GM23338 (cell line): ENCODE data around the gene NANS.

Experiments
- CREB1 ChIP-seq: fragments of 250-450 bp; sonication (Bioruptor Pico); IDR thresholded peaks from 2 replicates; pipeline ENCODE4 v1.5.0; 2020; ENCODE audit warnings: low read depth, mild to moderate bottlenecking, moderate library complexity
- CTCF ChIP-seq, 2 experiments: fragments of 200-600 bp in 1 of 2; sonication (generic) in 1 of 2; conservative IDR thresholded peaks; 2 replicates each; pipeline versions ENCODE4 v1.5.1 to v1.6.1; 2016 to 2017; ENCODE audit warnings: antibody characterized with exemption in 2 of 2, low read depth in 2 of 2, mild to moderate bottlenecking in 2 of 2, moderate library complexity in 1 of 2
- EZH2 ChIP-seq: fragments of 200-600 bp; sonication (generic); IDR thresholded peaks from one replicate; pipeline ENCODE4 v1.8.0; 2017; ENCODE audit warnings: antibody characterized with exemption, mild to moderate bottlenecking, low read depth; ENCODE audit not compliant: unreplicated experiment
- EZH2phosphoT487 ChIP-seq: fragments of 200-600 bp; sonication (generic); IDR thresholded peaks from one replicate; pipeline ENCODE4 v1.8.1; 2018; ENCODE audit warnings: antibody characterized with exemption; ENCODE audit not compliant: unreplicated experiment
- JUNB ChIP-seq: IDR thresholded peaks from one replicate; pipeline ENCODE4 v1.6.1; 2016; ENCODE audit warnings: antibody characterized with exemption; ENCODE audit not compliant: unreplicated experiment
- NANOG ChIP-seq: IDR thresholded peaks from 2 replicates; pipeline ENCODE4 v1.6.1; 2016; ENCODE audit warnings: antibody characterized with exemption, borderline replicate concordance
- POLR2AphosphoS5 ChIP-seq: IDR thresholded peaks from 2 replicates; pipeline ENCODE4 v1.6.1; 2016; ENCODE audit warnings: antibody characterized with exemption, low read depth
- REST ChIP-seq: IDR thresholded peaks from one replicate; pipeline ENCODE4 v1.6.1; 2018; ENCODE audit warnings: antibody characterized with exemption; ENCODE audit not compliant: unreplicated experiment
- ZNF331 ChIP-seq: fragments of 250-450 bp; sonication (Bioruptor Pico); IDR thresholded peaks from 2 replicates; pipeline ENCODE4 v1.5.0; 2020; ENCODE audit warnings: low read depth, mild to moderate bottlenecking, moderate library complexity

GRCh38 chr9:98094851-98095250 lies 38.3 kb downstream of the NANS start:
- TF ChIP-seq EZH2phosphoT487 (no peak), POLR2AphosphoS5 (no peak), EZH2 (no peak), CTCF (conservative IDR thresholded peaks at IDR 0.05; ENCODE audit: low read depth in 2 of 2) (no peak), ZNF331 (CRISPR knock-in tag) (no peak), REST (no peak), CREB1 (CRISPR knock-in tag) (no peak), JUNB (no peak), NANOG (no peak)
